Measurements from ENCODE around the gene PPP1R17.

The PPP1R17 gene

GRCh38 chr7:31651234-31652062 is 35.6 kb upstream of the PPP1R17 start:
- DNase-seq (ENCODE audit: insufficient read length, low spot score) (no peak), FAIRE-seq (no peak)
- TF ChIP-seq CTCF (IDR thresholded peaks at IDR 0.05; ENCODE audit: insufficient read depth, missing control alignments): no peak

GRCh38 chr7:31652063-31652326 is 35.0 kb upstream of the PPP1R17 start:
- no peak for DNase-seq (ENCODE audit: insufficient read length, low spot score)

GRCh38 chr7:31663072-31663471 is 23.9 kb upstream of the PPP1R17 start:
- DNase-seq (ENCODE audit: insufficient read length, low spot score) (no peak), FAIRE-seq (no peak)
- no peak for TF ChIP-seq CTCF (IDR thresholded peaks at IDR 0.05; ENCODE audit: insufficient read depth, missing control alignments)

More at GRCh38 chr7:31652063-31652326, 35.0 kb upstream of the PPP1R17 start:
- TF ChIP-seq CTCF (IDR thresholded peaks at IDR 0.05; ENCODE audit: insufficient read depth, missing control alignments): no peak
- no peak for FAIRE-seq

DNA sequence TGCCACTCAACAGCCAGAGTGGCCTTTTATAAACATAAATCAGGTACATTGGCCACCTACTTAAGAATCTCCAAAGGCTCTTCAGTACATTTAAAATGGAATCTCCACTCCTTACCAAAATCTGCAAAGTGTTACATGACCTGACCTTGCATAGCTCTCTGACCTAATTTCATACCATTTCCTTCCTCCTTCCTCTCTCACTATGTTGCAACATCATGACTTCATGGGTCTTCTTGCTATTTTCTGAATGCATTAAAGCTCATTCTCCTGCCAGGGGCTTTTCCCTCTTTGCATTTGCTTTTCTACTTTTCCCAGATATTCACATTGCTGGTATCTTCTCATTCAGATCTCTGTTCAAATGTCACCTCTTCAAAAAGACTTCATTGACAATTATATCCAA is 22.1 kb upstream of the PPP1R17 start:
- TF ChIP-seq CTCF (IDR thresholded peaks at IDR 0.05; ENCODE audit: insufficient read depth, missing control alignments): no peak
- FAIRE-seq (no peak), DNase-seq (ENCODE audit: insufficient read length, low spot score) (no peak)

GRCh38 chr7:31665546-31665945 is 21.5 kb upstream of the PPP1R17 start:
- no peak for FAIRE-seq
- TF ChIP-seq CTCF (IDR thresholded peaks at IDR 0.05; ENCODE audit: insufficient read depth, missing control alignments): no peak
- no peak for DNase-seq (ENCODE audit: insufficient read length, low spot score)

DNA sequence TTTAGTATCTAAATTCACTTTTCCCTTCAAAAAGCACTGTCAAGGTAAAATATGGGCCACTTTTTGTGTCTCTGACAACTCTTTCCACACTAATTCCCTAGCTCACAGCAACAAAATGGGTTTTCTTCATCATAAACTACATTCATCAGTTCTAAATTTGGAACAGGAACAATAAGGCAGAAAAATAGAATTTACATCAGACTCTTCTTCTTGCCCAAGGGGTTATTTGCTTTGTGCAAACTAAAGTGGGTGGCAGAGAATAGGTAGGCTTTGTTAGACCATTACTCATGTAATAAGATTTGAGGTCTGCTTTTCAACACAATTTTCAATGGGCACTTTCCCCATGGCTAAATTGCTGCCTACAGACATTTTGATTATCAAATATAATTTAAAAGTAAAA is 17.6 kb upstream of the PPP1R17 start:
- no peak for TF ChIP-seq CTCF (IDR thresholded peaks at IDR 0.05; ENCODE audit: insufficient read depth, missing control alignments)
- no peak for FAIRE-seq
- DNase-seq (ENCODE audit: insufficient read length, low spot score): no peak

DNA sequence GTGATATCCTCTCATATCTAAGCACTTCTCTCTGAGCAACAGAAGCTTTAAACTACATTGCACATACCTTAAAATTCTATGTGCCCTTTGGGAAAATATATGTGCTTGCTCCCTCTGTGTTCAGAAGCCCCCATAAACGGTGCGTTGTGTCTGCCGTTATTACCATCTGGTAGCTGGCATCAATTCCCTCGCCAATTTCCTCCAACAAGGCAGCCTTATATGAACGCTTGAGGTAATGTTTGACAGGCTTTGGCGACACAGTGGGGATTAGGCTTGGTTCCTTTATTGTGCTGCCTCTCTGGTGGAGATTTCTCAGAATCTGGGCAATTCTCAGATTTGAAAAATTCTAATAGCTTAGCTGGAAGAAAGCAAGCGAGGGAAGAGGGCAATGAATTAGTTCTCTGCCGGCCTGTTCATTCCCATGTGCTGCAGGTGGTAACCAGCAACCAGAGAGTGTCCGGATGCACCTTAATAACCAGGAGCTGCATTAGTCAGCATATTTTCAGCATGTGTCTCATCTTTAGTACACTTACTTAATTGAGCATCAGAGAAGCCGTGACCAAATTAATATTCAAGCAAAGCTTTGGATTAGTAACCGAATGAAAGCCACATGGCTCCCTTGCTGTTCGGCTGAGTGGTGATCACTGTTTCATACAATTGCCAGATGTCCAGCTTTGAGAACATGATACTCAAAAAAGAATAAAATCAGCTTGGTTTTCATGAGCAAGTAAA is 7.3 kb upstream of the PPP1R17 start:
- DNase-seq (ENCODE audit: insufficient read length, low spot score) (no peak), FAIRE-seq (no peak)
- TF ChIP-seq CTCF (IDR thresholded peaks at IDR 0.05; ENCODE audit: insufficient read depth, missing control alignments): no peak

Data from D721Med (cell line).